ENCODE results near the gene NFIX.

DNA sequence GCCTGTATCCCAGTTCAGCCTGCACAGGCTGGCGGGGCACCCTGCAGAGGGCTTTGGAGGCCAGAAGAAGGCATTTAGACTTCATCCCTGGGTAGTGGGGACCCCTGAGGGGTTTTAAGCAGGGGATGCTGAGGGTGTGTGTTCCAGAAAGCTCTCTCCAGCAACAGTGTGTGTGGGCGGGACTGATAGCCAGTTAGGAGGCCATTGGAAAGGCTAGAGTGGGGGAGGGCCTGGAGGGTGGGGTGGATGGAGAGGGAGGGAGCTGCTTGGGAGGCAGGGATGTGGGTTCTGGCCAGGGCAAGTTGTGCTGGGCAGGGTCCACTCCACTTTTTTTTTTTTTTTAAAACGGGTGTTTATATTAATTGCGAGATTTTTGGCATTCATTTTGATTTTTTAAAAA lies 79.1 kb downstream of the NFIX start:
- TF ChIP-seq CTCF (IDR thresholded peaks at IDR 0.05; ENCODE audit: borderline replicate concordance, extremely low read depth, low read length, poor library complexity, severe bottlenecking) = no peak
- no peak for TF ChIP-seq EZH2 (IDR thresholded peaks at IDR 0.05; ENCODE audit: borderline replicate concordance, low read depth, low read length, severe bottlenecking)
